Head of caudate nucleus (tissue), 42 donors: Measurements from ENCODE around the gene FTSJ3.

Experiments used
- DNase-seq, 42 donors: peaks; one replicate each; pipeline versions ENCODE4 v3.0.0 to v3.0.0-alpha.2; 2020 to 2021; ENCODE audit warnings: mixed read lengths in 7 of 42
- intact Hi-C: fragments of 100-400 bp; cut with DNase I; formaldehyde crosslinking; loops from one replicate; pipeline ENCODE4 v1.15.0; 2022

The FTSJ3 gene

DNA sequence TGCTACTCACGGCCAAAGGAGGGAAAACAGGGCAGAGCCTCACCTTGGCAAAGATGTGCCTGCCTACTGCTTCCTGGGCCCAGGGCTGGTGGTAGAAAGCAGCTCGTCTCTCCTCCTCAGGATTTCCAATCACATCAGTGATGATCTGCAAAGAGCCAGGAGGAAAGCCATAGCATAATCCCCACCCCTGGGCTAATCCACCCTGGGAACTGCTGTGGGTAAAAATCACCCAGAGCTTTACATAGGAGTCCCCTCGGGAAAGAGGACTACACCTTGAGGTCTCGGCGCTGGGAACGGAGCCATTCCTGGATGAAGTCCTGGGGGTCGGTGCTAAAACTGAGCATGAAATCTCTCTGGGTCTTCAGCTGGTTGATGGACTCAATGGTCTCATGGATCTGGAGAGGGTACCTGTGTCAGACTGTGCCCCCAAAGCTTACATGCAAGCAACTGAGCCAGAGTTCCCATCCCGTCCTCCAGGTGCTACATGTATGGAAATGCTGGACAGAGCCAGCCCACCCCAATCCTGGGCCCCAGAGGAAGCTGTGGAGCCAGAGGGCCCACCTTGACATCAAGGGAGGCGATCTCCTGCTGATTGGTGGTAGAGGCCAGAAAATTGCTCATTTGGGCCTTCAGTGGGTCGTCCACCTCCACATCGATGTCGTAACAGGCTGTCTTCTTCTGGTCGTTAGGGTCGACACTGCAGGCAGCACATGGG is 5.7 kb upstream of the FTSJ3 start:
- DNase-seq, result no peak
- intact Hi-C loops, result no loop called here

GRCh38 chr17:63832455-63832854 is 5.0 kb upstream of the FTSJ3 start:
- no peak for DNase-seq
- intact Hi-C loops, result no loop called here

- no peak for DNase-seq
- intact Hi-C loops, result no loop called here
Measured at GRCh38 chr17:63832014-63832413, 4.6 kb upstream of the FTSJ3 start.

GRCh38 chr17:63831505-63831904 is 4.0 kb upstream of the FTSJ3 start:
- no peak for DNase-seq
- intact Hi-C loops, result no loop called here

DNA sequence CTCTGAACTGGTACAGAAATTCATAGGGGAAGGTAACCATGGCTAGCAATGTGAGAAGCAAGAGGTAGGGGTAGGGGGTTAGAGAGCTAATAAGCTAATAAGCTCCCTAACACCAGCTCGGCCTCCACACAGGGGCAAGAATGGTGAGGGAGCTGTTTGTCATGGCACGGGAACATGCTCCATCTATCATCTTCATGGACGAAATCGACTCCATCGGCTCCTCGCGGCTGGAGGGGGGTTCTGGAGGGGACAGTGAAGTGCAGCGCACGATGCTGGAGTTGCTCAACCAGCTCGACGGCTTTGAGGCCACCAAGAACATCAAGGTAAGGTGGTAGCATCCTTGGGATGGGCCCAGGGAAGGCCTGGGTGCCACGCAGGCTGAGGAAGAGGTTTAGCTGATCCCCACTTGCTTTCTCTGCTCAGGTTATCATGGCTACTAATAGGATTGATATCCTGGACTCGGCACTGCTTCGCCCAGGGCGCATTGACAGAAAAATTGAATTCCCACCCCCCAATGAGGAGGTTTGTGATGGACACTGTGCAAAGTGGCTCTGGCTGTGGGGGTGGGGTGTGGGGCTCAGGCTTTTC is 3.5 kb upstream of the FTSJ3 start:
- intact Hi-C loops, result no loop called here

GRCh38 chr17:63830278-63830677 is 2.8 kb upstream of the FTSJ3 start:
- DNase-seq, result no peak
- intact Hi-C loops, result no loop called here

More for the DNA sequence above, 3.5 kb upstream of the FTSJ3 start:
- DNase-seq, result no peak

- no peak for DNase-seq
- intact Hi-C loops, result loop anchor here (5.0 kb wide), 1 partner anchor 57 kb away; the partner anchor contains the start of genes CCDC47 and DDX42
Measured at GRCh38 chr17:63828936-63829335, 1.5 kb upstream of the FTSJ3 start.

GRCh38 chr17:63827801-63828221 is 348 bp upstream of the FTSJ3 start:
- intact Hi-C loops, result loop anchor here (5.0 kb wide), 1 partner anchor 56 kb away; the partner anchor contains the start of genes CCDC47 and DDX42

DNA sequence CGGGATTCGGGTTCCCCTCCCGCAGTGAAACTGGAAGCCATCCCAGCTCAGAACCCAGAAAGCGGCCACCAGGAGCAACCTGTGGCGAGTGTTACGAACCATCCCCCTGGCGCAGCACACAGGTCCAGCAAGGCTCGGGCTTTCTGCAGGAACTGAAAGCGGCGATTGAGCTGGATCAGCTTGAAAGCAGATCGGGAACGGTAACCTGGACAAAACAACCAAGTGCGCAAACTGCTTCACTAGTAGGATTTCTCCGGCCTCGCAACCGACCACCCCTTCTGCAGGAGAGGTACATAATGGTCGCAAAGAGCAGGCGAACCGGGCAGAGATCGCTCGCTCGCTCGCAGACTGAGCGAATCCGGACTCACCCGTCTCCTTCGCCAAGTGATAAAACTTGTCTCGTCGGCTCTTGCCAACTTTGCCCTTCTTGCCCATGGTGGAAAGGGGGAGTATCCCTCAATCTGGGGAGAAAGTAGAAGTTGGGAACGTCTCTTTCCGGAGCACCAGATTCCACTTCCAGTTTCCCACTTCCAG is 928 bp downstream of the FTSJ3 start:
- no peak for DNase-seq
- intact Hi-C loops, result loop anchor here (5.0 kb wide), 1 partner anchor 54 kb away; the partner anchor contains the start of genes CCDC47 and DDX42

More at GRCh38 chr17:63827801-63828221, 348 bp upstream of the FTSJ3 start:
- DNase-seq, result no peak

DNA sequence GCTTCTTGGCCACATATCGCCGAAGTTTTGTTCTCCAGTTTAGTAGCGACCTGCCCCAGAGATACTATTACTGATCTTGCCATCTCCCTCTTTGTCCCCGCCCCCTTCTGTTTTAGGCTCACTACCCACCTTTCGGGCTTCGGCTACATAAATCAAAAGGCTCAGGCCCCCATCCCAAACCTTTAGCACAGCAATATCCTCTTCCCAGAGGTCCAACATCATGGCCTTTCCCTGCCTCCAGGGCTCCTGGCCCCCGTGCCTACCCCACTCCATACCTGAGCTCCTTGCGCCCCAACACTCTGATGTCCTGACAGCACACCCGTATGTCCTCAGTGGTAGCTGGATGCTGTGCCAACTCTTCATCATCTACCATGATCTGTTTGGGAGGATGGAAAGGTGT is 3.1 kb downstream of the FTSJ3 start:
- no peak for DNase-seq
- intact Hi-C loops, result no loop called here

GRCh38 chr17:63823659-63824331 is 3.7 kb downstream of the FTSJ3 start:
- DNase-seq, result no peak
- intact Hi-C loops, result no loop called here

- DNase-seq, result no peak
- intact Hi-C loops, result no loop called here
Measured at GRCh38 chr17:63822537-63822936, 4.9 kb downstream of the FTSJ3 start.

GRCh38 chr17:63821804-63822203 is 5.7 kb downstream of the FTSJ3 start:
- DNase-seq, result no peak
- intact Hi-C loops, result no loop called here

GRCh38 chr17:63820963-63821561 is 6.4 kb downstream of the FTSJ3 start:
- no peak for DNase-seq
- intact Hi-C loops, result no loop called here

GRCh38 chr17:63819585-63820537 is 7.6 kb downstream of the FTSJ3 start:
- intact Hi-C loops, result no loop called here
- no peak for DNase-seq

- intact Hi-C loops, result no loop called here
Measured at GRCh38 chr17:63819131-63819530, 8.3 kb downstream of the FTSJ3 start.

GRCh38 chr17:63817736-63818385 is 9.6 kb downstream of the FTSJ3 start:
- no peak for DNase-seq
- intact Hi-C loops, result no loop called here

More at GRCh38 chr17:63819131-63819530, 8.3 kb downstream of the FTSJ3 start:
- no peak for DNase-seq

DNA sequence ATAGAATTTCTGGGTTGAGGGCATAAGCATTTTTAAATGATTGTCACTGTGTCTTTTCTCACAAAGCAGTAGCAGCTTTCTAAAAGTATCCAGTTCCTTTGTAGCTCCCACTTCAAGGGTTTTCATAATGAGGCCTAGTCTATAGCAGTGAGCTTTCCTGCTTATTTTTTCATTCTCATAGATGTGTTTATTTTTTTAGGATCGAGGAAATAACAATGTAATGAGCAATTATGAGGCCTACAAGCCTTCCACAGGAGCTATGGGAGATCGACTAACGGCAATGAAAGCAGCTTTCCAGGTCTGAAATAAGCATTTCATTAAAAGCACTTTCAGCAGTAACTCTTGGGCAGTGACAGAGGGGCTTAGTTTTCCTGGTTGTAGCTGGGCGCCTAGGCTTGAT is 10.8 kb downstream of the FTSJ3 start:
- intact Hi-C loops, result no loop called here
- no peak for DNase-seq
